ENCODE results near the gene HNRNPF.
A peak's percentile ranks its signal among the peaks of the same experiment; 100 is the strongest.

The HNRNPF gene

DNA sequence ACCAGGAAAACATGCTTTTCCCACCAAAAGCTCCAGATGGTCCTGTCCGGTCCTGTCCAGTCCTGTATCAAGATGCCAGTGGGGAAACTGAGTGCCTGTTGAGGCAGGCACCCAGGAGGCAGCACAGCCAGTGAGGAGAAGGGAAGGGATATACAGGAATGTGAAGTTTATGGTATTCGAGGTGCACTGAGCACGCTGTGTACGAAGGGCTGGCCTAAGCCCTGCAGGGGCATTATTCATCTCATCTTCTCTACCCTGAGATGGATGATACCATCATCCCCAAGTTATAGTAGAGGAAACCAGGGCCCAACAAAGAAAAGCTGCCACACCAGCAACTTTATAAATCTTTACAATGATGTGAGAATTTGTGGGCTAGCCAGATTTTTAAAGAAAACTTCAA is 61.0 kb downstream of the HNRNPF start:
- no peak for DNase-seq

DNA sequence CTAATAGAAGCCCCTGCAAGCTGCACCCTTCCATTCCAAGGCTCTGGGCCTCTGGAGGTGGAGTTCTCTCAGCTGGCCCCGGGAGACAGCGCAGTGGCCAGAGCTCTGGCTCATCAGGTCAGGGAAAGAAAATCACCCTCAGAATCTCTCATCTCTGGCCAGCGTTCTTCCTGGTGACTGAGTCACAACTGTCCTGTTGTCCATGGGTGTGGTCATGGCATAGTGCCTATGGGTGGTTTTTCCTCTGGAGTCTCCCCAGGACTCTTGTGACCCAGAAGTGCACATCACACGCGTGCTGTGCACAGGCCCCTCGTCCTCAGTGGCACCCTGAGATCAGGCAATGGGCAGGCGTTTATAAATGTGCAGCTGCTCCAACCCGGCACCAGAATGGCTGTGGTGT is 64.9 kb downstream of the HNRNPF start:
- no peak for DNase-seq

DNA sequence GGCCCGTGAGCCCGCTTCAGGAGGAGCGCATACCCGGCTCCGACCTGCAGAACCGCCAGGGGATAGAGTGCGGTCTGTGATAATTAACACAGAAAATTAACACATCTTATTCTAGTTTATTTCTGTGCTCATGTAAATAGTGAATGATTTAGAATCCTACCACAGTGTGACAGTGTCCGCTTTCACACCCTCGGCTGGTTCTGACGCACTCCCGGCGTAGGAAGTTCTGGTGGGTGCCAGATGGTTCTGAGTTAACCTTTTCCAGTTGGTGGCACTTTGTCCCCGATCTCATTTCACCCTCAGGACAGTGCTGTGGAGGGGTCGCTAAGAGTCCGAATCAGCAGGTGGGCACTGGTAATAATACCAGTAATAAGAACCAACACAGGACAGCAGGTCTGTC is 65.9 kb downstream of the HNRNPF start:
- DNase-seq = no peak

DNA sequence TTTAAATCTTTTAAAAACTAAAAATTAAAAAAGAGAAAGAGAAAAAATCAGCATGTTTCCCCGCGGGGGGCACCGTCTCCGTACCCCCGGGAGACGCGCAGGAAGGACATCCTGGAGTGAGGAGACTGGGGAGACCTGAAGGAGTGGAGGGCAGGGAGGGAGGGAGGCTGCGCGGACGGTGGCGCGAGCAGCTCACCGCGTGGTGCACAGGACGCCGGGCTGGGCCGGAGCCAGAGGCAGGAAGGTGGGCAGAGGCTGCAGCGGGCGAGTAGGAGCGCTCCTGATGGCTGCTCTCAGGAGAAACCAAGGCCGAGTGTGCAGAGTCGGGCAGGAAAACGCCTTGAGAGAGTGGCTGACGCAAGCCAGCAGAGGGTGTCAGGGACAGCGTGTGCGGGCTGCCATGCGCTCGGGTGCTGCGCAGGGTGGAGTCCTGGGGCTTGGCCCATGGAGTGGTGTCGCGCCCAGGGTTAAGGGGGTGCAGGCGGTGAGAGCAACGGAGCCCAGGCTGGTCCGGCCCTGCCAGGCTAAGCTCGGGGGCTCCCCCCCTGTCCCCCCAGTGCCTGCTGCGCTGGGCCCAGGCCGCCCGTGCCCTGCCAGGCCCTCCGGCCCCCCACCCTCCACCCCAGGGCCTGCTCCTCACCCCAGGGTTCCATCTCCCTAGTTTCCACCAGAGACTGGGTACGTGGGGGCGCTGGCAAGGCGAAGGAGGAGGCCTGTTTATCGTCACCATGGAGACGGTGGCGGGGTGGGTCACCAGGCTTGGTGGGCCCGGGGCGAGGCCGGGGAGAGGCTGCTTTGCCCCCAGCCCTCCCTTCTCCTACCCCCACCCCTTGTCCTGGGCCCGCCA is 66.5 kb downstream of the HNRNPF start:
- DNase-seq = no peak

DNA sequence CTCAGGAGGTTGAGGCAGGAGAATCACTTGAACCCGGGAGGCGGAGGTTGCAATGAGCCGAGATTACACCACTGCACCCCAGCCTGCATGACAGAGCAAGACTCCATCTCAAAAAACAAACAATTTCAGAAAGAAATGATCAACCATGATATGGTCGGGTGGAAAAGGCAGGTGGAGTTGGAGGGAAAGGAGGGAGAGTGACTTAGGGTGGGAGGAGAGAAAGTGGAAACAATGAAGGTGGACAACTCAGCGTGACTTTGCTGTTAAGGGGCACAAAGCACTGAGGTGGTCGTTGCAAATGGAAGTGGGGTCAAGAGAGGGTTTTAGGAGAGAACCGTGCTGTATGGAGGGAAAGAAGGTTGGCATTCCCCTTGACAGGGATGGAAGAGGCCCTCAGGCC is 67.5 kb downstream of the HNRNPF start:
- no peak for DNase-seq

DNA sequence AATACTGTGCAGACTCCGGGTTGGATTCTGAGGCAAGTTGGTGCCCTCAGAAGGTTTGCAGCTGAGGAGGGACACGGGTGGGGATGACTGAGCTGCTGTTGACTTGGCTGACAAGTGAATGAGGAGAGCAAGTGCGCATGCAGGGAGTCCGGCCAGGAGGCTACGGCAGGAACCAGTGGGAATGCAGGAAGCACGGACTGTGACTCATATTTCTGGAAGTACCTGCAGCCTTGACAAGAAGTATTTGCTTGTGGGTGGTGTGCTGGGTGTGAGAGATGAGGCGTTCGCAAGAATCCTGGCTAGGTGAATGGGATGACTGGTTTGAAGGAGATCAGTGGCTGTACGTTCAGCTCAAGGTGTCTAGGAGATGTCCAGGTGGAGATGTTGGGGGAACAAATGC is 68.4 kb downstream of the HNRNPF start:
- no peak for DNase-seq

DNA sequence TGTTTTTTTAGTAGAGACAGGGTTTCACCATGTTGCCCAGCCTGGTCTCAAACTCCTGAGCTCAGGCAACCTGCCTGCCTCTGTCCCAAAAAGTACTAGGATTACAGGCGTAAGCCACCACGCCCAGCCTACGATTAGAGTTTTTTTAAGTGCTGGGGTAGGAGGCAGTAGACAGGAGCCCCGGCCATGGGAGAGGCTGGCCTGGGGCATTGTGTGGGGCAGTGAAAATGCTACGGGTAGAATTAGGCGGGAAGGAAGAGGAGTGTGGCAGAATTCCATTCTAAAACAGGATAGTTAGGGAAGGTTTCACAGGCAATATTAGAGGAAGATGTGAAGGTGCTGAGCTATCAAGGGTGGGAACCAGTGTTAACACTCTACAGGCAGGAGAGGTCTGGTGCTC is 68.9 kb downstream of the HNRNPF start:
- DNase-seq = no peak

DNA sequence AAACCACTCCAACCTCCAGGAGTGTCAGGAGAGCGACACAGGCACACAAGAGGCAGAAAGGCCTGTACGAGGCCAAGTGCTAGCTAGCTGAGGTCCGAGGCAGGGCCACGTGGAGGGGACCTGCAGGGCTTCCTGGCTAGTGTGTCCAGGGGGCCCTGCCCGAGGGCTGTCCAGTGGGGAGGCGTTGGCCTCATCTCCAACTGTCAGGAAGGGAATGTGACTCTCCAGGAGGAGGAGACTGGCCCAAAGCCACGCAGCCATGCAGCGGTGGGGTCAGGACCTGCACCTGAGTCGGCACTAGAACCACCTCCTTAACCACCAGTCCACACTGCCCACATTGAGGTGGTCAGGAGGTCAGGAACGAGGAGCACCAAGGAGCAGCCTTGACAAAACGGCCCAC is 69.8 kb downstream of the HNRNPF start:
- no peak for DNase-seq

DNA sequence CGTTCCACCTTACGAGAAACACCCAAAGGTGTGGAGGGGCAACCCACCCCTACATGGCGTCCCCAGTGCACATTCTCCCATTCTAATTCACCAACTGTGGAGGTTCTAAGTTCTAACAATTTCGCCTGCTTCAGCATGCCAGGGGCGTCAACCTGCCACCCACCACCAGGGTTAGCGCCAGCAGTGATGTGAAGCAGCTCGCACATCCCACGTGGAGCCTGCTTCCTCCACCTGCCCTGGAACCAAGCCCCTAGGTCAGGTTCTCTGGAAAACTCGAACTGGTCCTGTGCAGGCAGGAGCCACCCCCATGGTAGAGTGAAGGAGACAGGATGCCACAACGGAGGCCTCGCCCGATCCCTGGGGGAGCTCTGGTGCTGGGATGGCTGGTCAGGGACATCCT is 70.9 kb downstream of the HNRNPF start:
- DNase-seq = no peak

DNA sequence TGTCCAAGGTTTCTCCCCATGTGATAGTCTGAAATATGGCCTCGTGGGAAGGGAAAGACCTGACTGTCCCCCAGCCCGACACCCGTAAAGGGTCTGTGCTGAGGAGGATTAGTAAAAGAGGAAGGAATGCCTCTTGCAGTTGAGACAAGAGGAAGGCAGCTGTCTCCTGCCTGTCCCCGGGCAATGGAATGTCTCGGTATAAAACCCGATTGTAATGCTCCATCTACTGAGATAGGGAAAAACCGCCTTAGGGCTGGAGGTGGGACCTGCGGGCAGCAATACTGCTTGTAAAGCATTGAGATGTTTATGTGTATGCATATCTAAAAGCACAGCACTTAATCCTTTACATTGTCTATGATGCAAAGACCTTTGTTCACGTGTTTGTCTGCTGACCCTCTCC is 71.5 kb downstream of the HNRNPF start:
- peak in 1 of 4 experiments; percentile 31 for DNase-seq

DNA sequence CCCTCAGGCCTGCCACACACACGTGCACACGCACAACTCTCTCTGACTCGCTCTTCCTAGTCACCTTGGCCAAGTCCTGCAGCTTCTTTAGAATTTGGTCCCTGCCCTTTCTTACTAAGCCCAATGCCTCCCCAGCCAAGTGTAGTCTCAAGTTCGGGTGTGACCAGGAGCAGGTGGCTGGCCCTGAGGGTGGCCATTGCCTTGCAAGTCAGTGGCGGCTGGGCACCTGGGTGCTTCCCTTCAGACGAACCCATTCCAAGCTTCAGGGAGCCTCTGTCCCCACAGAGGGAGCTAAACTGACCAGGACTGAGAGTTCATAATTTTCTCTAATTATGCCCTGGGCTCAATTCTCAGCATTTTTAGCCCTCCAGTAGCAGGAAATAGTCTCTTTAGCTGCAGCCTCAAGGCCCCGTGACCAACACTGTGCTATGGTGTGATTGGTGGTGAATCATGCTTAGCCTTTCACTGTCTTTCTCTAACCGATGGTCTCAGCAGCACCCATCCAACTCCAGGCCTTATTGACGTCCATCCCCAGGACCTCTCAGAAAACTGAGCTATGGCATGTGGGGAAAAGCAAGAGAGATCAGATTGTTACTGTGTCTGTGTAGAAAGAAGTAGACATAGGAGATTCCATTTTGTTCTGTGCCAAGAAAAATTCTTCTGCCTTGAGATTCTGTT is 72.2 kb downstream of the HNRNPF start:
- peak in 1 of 4 experiments; percentile 23 for DNase-seq

DNA sequence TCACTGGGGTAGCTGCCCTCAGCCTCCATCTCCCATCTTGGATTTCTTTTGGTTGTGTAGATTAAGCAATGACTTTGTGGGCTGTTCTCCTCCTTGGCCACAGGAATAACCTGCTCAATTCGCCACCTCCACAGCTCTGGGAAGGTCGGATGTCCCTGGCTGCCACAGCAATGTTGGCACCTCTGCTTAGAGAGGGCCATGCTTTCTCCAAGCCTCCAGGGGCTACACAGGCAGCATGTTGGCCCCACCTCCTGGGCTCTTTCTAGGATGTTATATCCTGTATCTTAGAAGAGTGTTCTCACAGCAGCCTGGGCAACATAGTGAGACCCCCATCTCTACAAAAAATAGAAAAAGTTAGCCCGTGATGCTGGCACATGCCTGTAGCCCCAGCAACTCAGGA is 72.9 kb downstream of the HNRNPF start:
- no peak for DNase-seq
